Gastrocnemius medialis (tissue), 4 donors: ENCODE measurements around the gene NUMB. TPM values are rescaled to one million over a fixed set of nuclear protein-coding genes. Genes with fewer than 3 reads are reported as not detected.

Experiments used
- ATAC-seq, 2 donors: fragments of 150-250 bp; one replicate each; pipeline ENCODE4 v1.9.1; 2016
- DNase-seq, 2 donors: peaks; one replicate each; pipeline ENCODE4 v3.0.0-alpha.2; 2019
- H3K27ac ChIP-seq, 4 donors: fragments of 200-600 bp; sonication (generic); 1 replicate in 1 of 4; 2 replicates in 3 of 4; pipeline ENCODE4 v1.5.1; 2016 to 2018; ENCODE audit warnings: mild to moderate bottlenecking in 2 of 4, moderate library complexity in 1 of 4
- H3K27me3 ChIP-seq, 3 donors: fragments of 200-600 bp; sonication (generic) in 2 of 3; 1 replicate in 1 of 3; 2 replicates in 2 of 3; pipeline versions ENCODE4 v1.5.1 to v1.6.0; 2016 to 2019; ENCODE audit warnings: mild to moderate bottlenecking in 1 of 3, moderate library complexity in 1 of 3
- H3K36me3 ChIP-seq, 2 donors: fragments of 200-600 bp; sonication (generic) in 1 of 2; one replicate each; pipeline ENCODE4 v1.5.1; 2017 to 2018
- H3K4me1 ChIP-seq, 2 donors: fragments of 200-600 bp; sonication (generic) in 1 of 2; one replicate each; pipeline ENCODE4 v1.5.1; 2016 to 2017; ENCODE audit warnings: mild to moderate bottlenecking in 2 of 2
- H3K4me3 ChIP-seq, 4 donors: fragments of 200-600 bp; sonication (generic) in 3 of 4; 1 replicate in 1 of 4; 2 replicates in 3 of 4; pipeline ENCODE4 v1.5.1; 2016 to 2019; ENCODE audit warnings: mild to moderate bottlenecking in 2 of 4
- H3K9me3 ChIP-seq, 3 donors: fragments of 200-600 bp; sonication (generic) in 2 of 3; 1 replicate in 1 of 3; 2 replicates in 2 of 3; pipeline ENCODE4 v1.5.1; 2016 to 2019
- CTCF ChIP-seq, 5 experiments: fragments of 450-650 bp in 3 of 5; fragments of 200-600 bp in 2 of 5; sonication (generic) in 2 of 5; IDR thresholded peaks in 4 of 5; conservative IDR thresholded peaks in 1 of 5; 1 replicate in 4 of 5; 2 replicates in 1 of 5; pipeline ENCODE4 v1.5.1; 2016 to 2019; ENCODE audit warnings: antibody characterized with exemption in 5 of 5, mild to moderate bottlenecking in 3 of 5, moderate library complexity in 3 of 5
- POLR2A ChIP-seq, 2 donors: fragments of 450-650 bp; IDR thresholded peaks; one replicate each; pipeline ENCODE4 v1.6.1; 2017; ENCODE audit warnings: antibody characterized with exemption in 2 of 2, mild to moderate bottlenecking in 2 of 2, moderate library complexity in 2 of 2
- in situ Hi-C, 4 donors: fragments of 200-750 bp; cut with MboI; loops; one replicate each; pipeline versions ENCODE4 v1.15.0 to v1.8.0; 2017; ENCODE audit warnings: low sequenced_read_pairs in 4 of 4
- intact Hi-C: fragments of 100-400 bp; cut with DNase I; formaldehyde crosslinking; loops from one replicate; pipeline ENCODE4 v1.15.1; 2023; ENCODE audit warnings: low total_unique reads
- total RNA-seq, 4 donors: library from RNA; depleted of rRNA; stranded (reverse); fragments of >200 nt; gene quantifications; one replicate each; pipeline versions ENCODE4 v1.1.0 to v1.2.3, GENCODE V29; 2016

NUMB gene
- total RNA-seq, 4 donors from 2014 or later = 14.3 to 29.8 (median 23.6) TPM

- intact Hi-C loops = loop anchor here (10.0 kb wide), 1 partner anchor 102 kb away; no protein-coding TSS in a partner anchor
- no peak for ATAC-seq
- in situ Hi-C loops = no loop called here
- H3K4me1 ChIP-seq = peaks cover 7 to 8% of the 10 kb centered on the region in 2 donors
- H3K4me3 ChIP-seq = no peak overlapping the region
- H3K27me3 ChIP-seq = no peaks in the 10 kb centered on the region
- no peak overlapping the region for H3K27ac ChIP-seq
- no peaks in the 10 kb centered on the region for H3K9me3 ChIP-seq
- peaks cover 0 to 40% of the 10 kb centered on the region in 2 donors for H3K36me3 ChIP-seq
- no peak for TF ChIP-seq CTCF (IDR thresholded peaks at IDR 0.05 in 4 of 5, conservative IDR thresholded peaks at IDR 0.05 in 1 of 5)
- no peak for TF ChIP-seq POLR2A (IDR thresholded peaks at IDR 0.05)
- no peak for DNase-seq
These were observed 181.5 kb downstream of the NUMB start for GRCh38 chr14:73276836-73277235.

- H3K4me3 ChIP-seq = no peak overlapping the region
- no peak for DNase-seq
- H3K9me3 ChIP-seq = no peaks in the 10 kb centered on the region
- peaks cover 0 to 22% of the 10 kb centered on the region in 2 donors for H3K36me3 ChIP-seq
- TF ChIP-seq CTCF (IDR thresholded peaks at IDR 0.05 in 4 of 5, conservative IDR thresholded peaks at IDR 0.05 in 1 of 5) = no peak
- TF ChIP-seq POLR2A (IDR thresholded peaks at IDR 0.05) = no peak
- in situ Hi-C loops (no loop called here), intact Hi-C loops (loop anchor here (10.0 kb wide), 1 partner anchor 99 kb away; no protein-coding TSS in a partner anchor)
- H3K27me3 ChIP-seq = no peaks in the 10 kb centered on the region
- H3K27ac ChIP-seq = no peak overlapping the region
- no peak for ATAC-seq
- H3K4me1 ChIP-seq = peaks cover 7 to 21% of the 10 kb centered on the region in 2 donors
These were observed 184.5 kb downstream of the NUMB start for GRCh38 chr14:73273799-73274198.

- Histone ChIP-seq H3K27me3 (no peaks in the 10 kb centered on the region), H3K9me3 (no peaks in the 10 kb centered on the region), H3K4me1 (peaks cover 7 to 21% of the 10 kb centered on the region in 2 donors), H3K4me3 (no peak overlapping the region), H3K27ac (no peak overlapping the region), H3K36me3 (peaks cover 0 to 20% of the 10 kb centered on the region in 2 donors)
- in situ Hi-C loops (no loop called here), intact Hi-C loops (loop anchor here (10.0 kb wide), 1 partner anchor 98 kb away; no protein-coding TSS in a partner anchor)
- no peak for TF ChIP-seq POLR2A (IDR thresholded peaks at IDR 0.05)
- no peak for TF ChIP-seq CTCF (IDR thresholded peaks at IDR 0.05 in 4 of 5, conservative IDR thresholded peaks at IDR 0.05 in 1 of 5)
- ATAC-seq = peak in 1 of 2 donors; percentile 28
- no peak for DNase-seq
These were observed 186.0 kb downstream of the NUMB start for GRCh38 chr14:73272393-73272792.

- DNase-seq = peak in 1 of 2 donors; percentile 39
- intact Hi-C loops = loop anchor here (10.0 kb wide), 1 partner anchor 95 kb away; no protein-coding TSS in a partner anchor
These were observed 188.4 kb downstream of the NUMB start for GRCh38 chr14:73269729-73270531.

More at GRCh38 chr14:73269729-73270531, 188.4 kb downstream of the NUMB start:
- Histone ChIP-seq H3K36me3 (no peaks in the 10 kb centered on the region), H3K27ac (peak overlapping the region in 3 of 4 donors; percentile 23 to 28 (median 27)), H3K9me3 (no peaks in the 10 kb centered on the region), H3K4me3 (peak overlapping the region; percentile 50 to 85 (median 54)), H3K27me3 (no peaks in the 10 kb centered on the region), H3K4me1 (peaks cover 7 to 21% of the 10 kb centered on the region in 2 donors)
- TF ChIP-seq POLR2A (IDR thresholded peaks at IDR 0.05) = no peak
- no peak for TF ChIP-seq CTCF (IDR thresholded peaks at IDR 0.05 in 4 of 5, conservative IDR thresholded peaks at IDR 0.05 in 1 of 5)
- peak; percentile 35 to 61 for ATAC-seq
- in situ Hi-C loops = no loop called here
